GM04504 (cell line): ENCODE results near the gene TMEM9.

ENCODE experiments used
- DNase-seq: peaks from one replicate; pipeline ENCODE4 v3.0.0-alpha.2; 2012; ENCODE audit warnings: low read depth

The TMEM9 gene

DNA sequence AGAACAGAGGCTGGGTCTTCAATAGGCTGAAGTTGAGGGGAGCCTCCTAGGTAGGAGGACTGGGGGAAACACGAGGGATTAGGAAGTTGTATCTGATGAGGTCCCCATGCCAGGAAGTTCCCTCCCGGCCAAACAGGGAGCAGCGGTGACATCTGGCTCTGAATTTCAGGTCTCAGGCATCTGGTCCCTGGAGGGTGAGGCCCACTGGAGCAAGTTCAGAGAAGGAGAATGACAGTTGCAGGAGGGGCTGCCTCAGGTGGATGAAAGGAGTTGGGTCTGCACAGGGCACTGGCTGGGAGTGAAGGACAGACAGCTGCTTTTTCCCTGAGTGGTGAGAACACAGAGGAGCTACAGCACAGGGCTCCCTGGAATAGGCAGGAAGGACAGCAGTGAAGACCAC is 9.1 kb downstream of the TMEM9 start:
- DNase-seq, result no peak

DNA sequence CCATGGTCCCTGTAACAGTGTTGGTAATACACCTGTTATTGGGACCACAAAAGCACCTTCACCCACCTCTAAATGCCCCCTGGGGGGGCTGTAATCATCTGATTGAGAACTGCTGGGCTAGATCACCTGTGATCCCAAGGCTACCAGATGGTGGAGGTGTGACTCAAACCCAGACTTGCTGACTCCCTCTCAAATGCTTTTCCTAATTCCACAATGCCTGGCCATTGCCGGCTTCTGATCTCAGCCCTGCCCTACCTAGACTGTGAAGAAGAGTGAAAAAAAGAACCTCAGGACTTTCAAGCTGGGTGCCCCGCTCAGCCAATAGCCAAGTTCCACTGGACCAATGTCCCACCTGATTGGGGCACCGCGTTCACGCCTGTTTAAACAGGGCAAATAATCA is 9.6 kb downstream of the TMEM9 start:
- no peak for DNase-seq

DNA sequence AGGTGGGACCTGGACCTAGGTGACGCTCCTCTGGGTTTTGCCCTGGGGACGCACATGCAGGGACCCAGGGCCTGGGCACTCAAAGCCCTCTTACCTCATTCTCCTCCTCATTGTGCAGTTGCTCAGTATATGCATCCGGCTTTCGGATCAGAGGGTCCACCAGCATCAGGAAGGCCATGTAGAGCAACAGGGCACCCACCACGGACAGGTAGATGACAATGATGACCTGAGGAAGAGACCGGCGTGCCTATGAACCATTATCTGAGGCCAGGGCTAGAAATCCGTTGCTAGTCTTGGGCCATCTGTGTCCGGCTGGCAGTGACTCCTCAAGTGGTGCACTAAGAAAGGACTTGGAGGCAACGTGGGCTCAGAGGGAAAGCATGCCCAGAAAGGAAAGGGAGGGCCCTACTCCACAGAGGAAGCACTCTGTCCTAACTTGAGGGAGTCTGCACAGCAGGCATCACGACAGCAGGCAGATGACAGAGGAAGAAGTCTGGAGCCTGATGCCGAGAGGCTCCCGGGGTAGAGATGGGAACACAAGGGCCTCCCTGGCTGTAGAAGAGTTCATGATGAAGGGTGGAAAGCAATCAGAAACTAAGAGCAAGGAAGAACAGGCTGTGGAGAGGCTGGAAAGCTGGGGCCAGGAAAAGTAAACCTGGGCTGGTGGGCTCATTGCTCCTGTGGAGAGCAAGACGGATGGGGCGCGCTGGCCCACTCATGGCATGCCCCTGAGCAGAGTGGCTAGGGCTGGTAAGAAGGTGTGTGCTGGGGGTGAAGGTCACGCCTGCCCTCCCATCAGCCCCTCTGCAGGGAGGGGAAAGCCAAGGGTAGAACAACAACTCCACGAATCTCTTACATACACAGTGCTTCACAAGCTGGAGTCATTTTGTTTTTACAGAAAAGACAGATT is 10.3 kb downstream of the TMEM9 start:
- DNase-seq, result no peak

DNA sequence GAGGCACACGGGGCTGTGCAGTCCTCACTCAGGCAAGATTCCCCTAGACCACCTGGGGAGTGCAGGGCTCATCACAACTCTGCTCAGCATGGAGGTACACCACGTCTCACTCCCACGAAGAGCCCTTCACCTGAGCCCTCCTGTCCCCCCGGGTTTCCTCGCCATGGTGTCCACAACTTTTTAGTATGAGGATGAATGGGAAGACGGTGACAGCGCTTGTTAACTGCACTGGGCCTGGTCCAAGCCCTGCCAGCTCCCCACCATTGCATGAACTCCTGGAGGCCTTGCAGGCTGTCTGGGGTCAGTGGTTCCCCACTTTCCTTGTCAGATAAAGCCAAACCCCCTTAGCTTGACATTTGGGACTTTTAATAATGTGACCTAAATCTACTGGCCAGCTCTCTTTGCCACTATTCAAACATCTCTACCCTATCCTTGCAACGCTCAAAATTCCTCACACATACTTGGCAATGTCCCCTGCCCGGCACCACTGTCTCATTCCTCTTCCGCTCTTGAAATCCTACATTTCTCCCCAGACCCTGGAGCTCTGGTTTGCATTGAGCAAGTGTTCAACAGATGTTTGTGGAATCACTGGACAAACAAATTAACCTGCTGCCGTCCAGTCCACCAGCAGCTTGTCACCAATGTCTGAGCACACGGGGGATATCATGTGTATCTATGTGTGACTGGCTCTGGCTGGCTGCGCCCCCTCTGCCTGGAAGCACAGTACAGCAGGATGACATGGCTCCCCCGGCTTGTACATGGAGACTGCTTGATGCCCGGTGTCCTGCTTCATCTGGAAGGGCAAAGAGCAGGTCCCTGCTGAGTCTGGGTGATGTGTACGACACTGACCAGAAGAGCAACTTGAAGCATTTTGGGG is 11.2 kb downstream of the TMEM9 start:
- DNase-seq, result no peak

DNA sequence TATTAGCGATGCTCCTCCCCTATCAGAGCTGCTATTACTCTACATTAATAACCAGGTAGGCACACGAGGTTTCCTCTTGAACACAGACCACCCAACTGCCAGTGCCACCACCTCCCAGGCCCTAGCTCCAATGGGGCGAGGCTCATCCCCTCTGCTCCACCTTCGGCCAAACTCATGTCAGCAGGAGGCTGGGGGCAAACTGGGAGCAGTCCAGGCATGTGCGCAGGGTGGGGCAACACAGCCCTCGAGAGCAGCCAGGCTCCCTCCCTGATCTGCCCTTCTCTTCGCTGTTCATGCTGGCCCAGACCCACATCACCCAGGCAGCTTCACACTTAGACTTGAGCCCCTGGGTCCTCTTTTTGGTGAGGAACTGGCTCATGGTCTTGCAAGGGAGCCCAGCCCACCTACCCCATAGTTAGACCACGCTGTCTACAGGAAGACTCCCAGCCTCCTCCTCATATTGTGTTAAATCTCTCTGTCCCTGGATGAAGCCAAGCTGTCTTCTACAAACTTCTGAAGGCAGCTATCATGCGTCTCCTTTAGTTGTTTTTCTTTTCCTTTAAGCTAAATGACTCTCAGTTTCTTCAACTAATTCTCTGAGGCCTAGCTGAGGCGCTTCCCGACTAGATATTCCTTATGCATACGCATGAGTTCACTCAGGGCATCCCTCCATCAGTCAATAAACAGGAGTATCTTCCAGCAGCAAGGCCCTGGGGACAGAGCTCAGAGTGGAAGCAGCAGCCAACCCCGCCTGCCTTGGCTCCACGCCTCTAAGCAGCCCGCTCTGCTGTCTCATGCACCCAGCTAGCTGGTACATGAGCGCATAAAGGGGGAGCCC is 12.0 kb downstream of the TMEM9 start:
- no peak for DNase-seq

DNA sequence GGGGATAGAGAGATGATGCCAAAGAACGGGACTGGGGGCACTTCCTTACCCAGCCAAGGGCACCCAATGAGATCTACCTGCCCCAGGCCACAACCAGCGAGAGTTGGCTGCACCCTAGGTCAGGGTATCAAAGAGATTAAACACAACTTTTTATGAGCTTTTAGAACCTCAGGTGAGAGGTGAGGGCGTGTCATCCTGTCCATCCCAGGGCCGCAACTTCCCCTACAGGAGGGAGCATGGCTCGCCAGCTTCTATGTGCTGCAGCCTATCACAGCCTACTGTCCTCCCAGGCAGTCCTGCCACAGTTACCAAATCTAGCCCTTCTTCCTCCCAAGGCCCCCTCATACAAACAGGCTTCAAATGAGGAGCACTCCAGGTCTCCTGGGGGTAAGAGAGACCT is 12.9 kb downstream of the TMEM9 start:
- no peak for DNase-seq

DNA sequence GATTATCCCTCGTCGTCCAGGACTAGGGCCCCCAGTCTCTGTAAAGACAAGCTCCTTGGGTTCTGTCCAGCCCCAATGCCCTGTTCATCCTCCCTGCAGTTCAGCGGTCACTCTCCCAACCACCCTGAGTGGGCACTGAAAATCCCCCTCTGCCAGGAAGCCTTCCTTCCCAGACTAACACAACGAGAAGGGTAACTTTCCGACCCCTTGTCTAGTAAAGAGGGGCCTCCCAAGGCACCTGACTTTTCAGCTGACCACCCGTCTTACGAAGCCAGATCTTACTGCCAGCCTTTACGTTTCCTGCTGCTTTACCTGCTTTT is 13.4 kb downstream of the TMEM9 start:
- no peak for DNase-seq

DNA sequence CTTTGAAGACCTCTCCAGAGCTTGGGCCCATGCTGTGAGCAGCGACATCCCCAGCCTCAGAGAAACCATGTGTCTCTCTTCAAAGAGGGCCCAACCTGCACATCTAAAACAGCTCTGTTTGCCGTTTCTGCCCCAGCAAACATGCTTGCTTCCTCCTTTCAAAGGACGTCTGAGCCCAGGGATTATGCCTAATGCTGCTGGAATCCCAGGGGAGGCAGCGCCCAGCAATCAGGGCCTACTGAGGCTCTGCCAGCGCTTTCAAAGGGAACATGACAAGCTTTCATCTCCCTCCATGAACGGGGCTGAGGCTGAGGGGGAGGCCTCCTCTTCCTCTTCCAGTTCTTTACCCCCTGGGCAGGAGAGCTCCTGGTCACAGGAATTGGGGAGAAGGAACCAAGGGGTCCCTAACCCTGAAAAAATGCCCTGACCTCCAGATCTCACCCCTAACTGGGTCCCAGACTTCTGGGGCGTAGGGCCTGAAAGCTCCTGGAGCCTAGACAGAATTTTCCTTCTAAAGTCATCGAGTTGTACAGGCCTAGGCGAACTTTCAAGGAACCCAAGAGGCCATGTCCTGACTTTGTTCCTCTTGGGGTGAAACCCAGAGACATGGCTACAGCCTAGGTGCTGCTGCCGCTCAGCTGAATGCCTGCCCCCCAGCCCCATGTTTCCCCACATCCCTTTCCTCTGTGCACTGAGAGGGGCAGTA is 13.9 kb downstream of the TMEM9 start:
- DNase-seq, result no peak

DNA sequence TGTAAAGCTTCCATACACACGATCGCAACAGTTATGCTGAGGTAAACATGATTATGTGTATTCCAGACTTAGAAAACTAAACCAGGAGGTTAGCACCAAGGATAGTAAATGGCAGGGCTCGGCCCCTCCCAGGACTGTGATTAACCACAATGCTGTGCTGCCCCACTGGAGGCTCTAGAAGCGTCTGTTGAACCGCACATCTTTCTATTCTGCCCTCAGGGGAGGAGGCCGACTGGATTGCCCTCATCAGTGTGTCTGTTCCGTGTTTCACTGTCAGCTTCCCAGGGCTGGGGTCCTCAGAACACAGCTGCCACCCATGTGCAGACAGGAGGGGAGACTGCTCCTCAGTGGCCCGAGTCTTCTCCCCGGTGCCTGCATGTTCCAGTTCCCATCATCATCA is 14.5 kb downstream of the TMEM9 start:
- DNase-seq, result no peak

DNA sequence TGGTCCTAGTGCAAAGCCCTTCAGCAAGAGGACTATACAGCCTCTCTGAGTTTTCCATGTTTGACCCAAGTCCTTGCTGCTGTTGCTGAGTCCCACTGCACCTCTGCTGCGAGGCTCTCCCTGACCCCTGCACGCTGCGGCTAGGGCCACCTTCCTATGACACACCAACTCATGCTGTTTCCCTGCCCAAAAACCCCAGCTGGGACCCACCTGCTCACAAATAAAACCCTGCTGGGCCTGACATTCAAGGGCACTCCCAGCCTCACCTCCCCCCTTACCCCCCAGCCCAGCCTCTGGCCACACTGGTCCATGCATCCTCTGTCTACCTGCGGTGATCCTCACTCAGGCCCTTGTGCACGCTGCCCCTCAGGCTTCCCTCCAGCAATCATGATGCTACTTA is 15.0 kb downstream of the TMEM9 start:
- no peak for DNase-seq

DNA sequence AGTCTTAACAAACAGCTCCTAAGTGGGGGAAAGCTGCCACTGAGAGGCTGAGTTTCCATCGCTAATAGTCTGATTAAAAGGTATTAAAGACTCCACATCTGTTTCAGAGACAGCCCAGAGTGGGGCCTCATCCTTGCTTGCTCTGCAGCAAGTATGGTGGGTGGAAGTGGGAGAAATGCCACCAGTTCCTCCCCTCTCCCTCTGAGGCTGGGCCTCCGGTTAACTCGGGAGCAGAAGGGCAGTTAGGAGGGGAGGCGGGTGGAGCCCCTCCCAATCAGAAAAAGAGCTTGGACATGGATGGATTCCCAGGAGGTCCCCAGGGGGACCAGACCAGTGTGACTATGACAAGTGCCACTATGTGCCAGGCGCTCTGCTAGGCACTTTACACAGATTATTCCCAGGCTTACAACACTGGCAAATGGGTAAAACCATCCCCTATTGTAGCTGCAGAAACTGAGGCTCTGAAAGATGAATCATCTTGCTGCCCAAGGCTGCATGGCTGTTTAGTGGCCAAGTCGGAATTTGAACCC is 15.9 kb downstream of the TMEM9 start:
- no peak for DNase-seq

DNA sequence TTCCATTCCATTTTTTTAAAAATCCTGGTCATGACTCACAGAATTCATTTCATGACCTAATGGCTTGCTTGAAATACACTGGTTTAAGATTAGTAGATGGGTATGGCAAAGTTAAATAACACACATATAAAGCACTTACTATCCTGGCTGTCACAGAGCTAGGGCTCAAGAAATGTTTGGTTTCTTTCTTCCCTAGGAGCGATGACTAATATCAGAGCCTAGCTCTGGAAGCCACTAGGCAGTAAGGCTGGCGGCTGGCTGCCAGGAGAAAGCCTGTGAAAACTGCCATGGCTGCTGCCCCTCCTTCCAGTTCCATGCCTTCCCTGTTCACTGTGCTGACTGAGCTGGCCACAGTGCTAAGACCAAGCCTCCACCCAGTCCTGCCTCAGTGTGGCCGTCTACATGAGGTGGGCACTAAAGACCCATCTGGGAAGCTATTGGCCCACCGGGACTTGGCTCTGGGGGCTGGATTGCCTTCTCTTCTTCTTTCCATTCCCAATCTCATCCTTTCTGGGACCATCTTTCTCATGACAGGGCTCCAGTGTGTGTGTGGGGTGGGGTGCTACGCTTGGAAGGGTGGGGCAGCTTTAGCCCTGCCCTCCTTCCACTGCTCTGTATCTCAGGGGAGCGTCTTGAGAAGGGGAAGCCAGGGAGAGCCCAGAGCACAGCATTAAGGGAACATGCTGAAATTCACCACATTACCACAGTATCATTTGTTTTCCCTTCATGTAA is 16.5 kb downstream of the TMEM9 start:
- DNase-seq, result peak; percentile 87

DNA sequence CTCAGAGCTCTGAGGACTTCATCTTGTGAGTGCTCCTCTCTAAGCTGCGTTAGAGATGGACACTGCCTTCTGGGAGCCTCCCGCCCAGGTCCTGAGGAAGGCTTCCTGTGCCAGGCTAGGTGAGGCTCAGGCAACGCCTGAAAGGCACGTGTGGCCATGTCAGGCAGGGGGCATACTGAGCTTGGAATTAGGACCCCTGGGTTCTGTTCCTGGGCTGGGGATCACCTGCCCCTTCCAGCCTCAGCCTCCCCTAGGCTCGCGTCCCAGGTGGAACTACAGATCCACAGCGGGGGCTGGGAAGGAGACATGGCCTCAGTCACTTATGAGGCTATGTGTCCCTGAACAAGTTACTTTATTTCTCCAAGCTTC is 17.3 kb downstream of the TMEM9 start:
- DNase-seq, result no peak

DNA sequence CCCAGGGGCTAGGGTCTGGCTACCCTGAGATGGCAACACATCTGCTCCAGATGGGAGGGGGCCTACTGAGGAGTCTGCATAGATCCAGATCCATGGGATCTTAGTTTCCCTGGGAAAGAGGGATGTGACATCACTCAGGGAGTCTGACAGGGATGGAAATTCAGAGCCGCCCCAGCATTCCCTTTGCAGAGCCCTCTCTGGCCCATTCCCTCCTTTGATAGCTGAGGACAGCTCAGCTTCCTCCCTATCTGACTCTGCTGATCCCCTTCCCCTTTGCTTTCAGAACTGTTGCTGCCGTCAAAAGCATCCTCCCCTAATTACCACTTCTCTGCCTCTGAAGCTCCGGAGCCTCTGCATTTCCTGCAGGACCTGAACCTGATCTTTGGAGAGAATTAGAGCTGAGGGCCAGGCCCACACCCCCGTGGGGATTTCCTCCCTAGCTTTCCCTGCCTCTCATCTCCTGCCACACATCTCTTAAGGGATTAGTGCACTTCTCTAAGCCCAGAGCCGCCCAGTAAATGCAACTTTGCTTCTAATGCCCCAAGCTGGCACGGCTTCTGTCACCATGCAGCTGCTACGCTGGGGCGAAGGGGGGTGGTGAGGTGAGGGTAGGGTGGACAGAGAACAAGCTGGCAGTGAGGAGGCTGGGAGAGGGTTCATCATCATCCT is 17.8 kb downstream of the TMEM9 start:
- DNase-seq, result no peak

DNA sequence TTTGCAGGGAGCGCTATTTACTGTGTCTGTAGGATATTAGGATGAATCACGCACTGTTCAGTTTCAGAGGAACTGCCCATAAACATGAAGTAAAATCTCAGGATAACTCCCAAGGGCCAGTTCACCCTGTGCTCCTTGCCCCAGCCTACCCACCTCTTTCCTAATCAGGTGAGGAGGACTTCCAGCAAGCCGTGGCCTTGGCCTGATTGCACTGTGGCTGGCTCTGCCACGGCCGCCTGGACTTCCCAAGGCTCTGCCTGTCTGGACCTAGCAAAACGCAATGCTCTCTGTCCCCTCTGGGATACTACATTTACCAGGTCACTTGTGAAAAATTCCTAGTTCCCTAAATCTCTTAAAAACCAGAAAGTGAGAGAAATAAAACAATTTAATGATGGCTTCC is 19.9 kb downstream of the TMEM9 start:
- DNase-seq, result no peak

DNA sequence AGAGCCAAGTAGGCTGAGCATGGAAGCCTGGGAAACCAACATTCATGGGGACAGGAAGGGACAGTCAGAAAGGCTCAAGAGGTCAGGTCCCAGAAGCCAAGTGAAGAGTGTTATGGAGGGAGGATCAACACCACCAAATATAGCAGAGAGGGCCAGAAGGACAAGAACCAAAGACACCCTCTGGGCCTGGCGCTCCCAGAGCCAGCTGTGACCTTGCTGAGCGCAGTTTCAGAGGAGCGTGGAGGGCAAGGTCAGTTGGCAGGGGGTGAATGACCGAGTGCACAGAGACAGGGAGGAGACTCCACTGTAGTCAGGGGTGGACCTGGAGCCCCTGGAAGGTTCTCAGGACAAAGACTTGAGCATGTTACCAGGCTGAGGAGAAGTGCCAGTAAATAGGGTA is 22.9 kb downstream of the TMEM9 start:
- no peak for DNase-seq

DNA sequence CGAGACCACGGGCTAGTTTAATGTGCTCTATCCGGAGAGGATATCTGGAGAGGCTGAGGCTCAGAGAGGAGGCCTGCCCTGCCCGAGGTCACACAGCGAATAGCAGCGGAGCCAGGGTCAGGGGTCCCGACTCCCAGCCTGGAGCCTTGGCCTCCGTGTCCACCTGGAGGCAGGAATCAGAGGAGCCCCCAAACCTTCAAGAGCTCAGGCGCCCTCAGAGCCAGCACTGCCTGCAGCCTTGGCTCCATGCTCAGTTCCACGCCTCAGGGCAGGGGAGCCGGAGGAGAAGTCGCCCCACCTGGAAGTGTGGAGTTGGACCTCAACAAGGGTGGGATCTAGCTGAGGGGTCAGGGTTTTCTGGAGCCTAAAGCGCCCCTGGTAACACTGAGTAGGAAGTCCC is 25.3 kb downstream of the TMEM9 start:
- no peak for DNase-seq

DNA sequence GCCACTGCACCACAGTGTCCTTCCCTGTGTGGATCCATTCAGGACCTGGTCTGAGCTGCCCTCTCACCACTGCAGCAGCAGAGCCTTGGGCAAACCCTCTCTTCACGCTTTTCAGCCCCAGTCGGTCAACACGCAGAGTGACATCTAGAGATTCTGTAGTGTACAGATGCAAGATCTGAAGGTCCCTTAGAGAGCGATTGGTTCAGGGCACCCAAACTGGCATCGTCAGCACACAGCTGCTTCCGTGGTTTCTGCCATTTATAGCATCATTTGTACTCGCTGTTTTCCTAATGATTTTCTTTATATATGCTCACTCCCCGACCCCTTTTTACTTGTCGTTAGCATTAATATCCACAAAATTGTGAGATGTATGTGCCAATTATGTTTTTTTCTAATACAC is 25.8 kb downstream of the TMEM9 start:
- no peak for DNase-seq

DNA sequence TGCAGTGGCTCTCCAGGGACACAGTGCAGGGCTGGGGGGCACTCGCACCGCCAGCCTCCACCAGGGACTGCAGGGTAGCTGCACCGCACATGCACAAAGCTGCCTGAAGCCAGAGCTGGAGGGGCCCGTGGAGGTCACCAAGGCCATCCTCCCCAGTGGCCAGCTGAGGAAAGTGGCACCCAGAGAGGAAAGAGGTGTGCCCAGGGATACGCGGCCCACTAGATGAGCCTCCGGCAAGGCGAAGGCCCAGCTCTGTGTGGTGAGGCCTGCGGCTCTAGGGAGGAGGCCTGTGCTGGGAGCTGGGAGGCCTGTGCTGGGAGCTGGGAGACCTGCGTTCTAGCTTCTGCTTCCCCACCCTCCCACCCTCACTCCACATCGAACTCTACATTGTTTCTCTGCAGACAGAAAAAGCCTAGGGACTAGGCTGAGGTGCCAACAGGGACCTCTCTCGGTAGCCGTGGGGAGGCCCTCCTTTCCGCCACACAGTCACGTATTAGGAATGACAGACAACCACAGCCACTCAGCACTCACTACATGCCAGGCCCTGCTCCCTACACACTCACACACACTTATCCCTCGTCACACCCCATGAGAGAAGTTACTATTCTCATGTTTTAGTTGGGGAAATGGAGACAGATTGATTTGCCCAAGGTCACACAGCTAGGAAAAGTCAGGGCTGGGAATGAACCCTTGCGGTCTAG is 26.4 kb downstream of the TMEM9 start:
- DNase-seq, result no peak
